A673 (cell line): Measurements from ENCODE around the gene IDI2. TPM values are rescaled to one million over a fixed set of nuclear protein-coding genes. Genes with fewer than 3 reads are reported as not detected.

Experiments
- BruUV-seq: library from RNA; stranded (reverse); fragments of 400-500 nt; replicated peaks from 2 replicates; lab custom pipeline; 2021; lab: Mats Ljungman, UMichigan
- CTCF ChIA-PET: fragments of 300-600 bp; sonication (Branson Sonifier 250); formaldehyde crosslinking; loops from one replicate; lab custom pipeline; 2022; ENCODE audit warnings: antibody characterized with exemption; lab: Charles Lee
- POLR2A ChIA-PET: fragments of 300-600 bp; sonication (Branson Sonifier 250); formaldehyde crosslinking; loops from one replicate; lab custom pipeline; 2022; ENCODE audit warnings: antibody characterized with exemption; ENCODE audit not compliant: low non-redundant PET; lab: Charles Lee
- DNase-seq: peaks from one replicate; pipeline ENCODE4 v3.0.0-alpha.2; 2015; ENCODE audit warnings: low spot score
- H3K27ac ChIP-seq: fragments of 200-600 bp; sonication (generic); 2 replicates; pipeline ENCODE4 v1.5.1; 2016; ENCODE audit warnings: mixed run types, low read depth, mild to moderate bottlenecking, mixed read lengths, antibody characterized with exemption, low read length; ENCODE audit not compliant: poor library complexity, severe bottlenecking
- H3K27me3 ChIP-seq: fragments of 200-600 bp; sonication (generic); replicated peaks from 2 replicates; pipeline ENCODE4 v1.6.1; 2017; ENCODE audit warnings: mixed run types, low read depth, mild to moderate bottlenecking, mixed read lengths, antibody characterized with exemption, low read length; ENCODE audit not compliant: insufficient read depth, poor library complexity
- H3K36me3 ChIP-seq: fragments of 200-600 bp; sonication (generic); 2 replicates; pipeline ENCODE4 v1.6.1; 2016; ENCODE audit warnings: mixed run types, mild to moderate bottlenecking, mixed read lengths, antibody characterized with exemption, low read length; ENCODE audit not compliant: insufficient read depth, poor library complexity, severe bottlenecking
- H3K4me1 ChIP-seq: fragments of 200-600 bp; sonication (generic); 2 replicates; pipeline ENCODE4 v1.6.1; 2017; ENCODE audit warnings: mixed run types, mild to moderate bottlenecking, mixed read lengths, antibody characterized with exemption, low read length; ENCODE audit not compliant: insufficient read depth, poor library complexity, severe bottlenecking
- H3K4me3 ChIP-seq: fragments of 200-600 bp; sonication (generic); 2 replicates; pipeline ENCODE4 v1.5.1; 2016; ENCODE audit warnings: low read depth, mixed run types, mild to moderate bottlenecking, mixed read lengths, low read length; ENCODE audit not compliant: poor library complexity, severe bottlenecking
- H3K9me3 ChIP-seq: fragments of 200-600 bp; sonication (generic); 2 replicates; pipeline ENCODE4 v1.6.1; 2016; ENCODE audit warnings: mixed run types, low read depth, mild to moderate bottlenecking, mixed read lengths, antibody characterized with exemption, low read length; ENCODE audit not compliant: poor library complexity, severe bottlenecking
- EZH2 ChIP-seq: fragments of 200-600 bp; sonication (generic); IDR thresholded peaks from 2 replicates; pipeline ENCODE4 v1.6.1; 2017; ENCODE audit warnings: borderline replicate concordance, low read depth, mild to moderate bottlenecking, mixed read lengths, antibody characterized with exemption, low read length; ENCODE audit not compliant: poor library complexity, severe bottlenecking
- intact Hi-C: fragments of 100-400 bp; cut with micrococcal nuclease; formaldehyde crosslinking; loops from one replicate; pipeline ENCODE4 v1.10.0; 2022; ENCODE audit not compliant: unreplicated experiment
- total RNA-seq: library from RNA; stranded (reverse); gene quantifications from 2 replicates; pipeline ENCODE4 v1.2.3, GENCODE V29; 2021
- TF ChIP-seq, protein P1 (sequence below): fragments of 300-800, 200-600 bp; sonication (generic); conservative IDR thresholded peaks from 2 replicates; pipeline ENCODE4 v1.5.1; 2017; ENCODE audit warnings: low read depth, mild to moderate bottlenecking, antibody characterized with exemption, low read length, moderate library complexity, mixed read lengths

The IDI2 gene
- total RNA-seq, 1 experiment from 2014 or later: not detected

DNA sequence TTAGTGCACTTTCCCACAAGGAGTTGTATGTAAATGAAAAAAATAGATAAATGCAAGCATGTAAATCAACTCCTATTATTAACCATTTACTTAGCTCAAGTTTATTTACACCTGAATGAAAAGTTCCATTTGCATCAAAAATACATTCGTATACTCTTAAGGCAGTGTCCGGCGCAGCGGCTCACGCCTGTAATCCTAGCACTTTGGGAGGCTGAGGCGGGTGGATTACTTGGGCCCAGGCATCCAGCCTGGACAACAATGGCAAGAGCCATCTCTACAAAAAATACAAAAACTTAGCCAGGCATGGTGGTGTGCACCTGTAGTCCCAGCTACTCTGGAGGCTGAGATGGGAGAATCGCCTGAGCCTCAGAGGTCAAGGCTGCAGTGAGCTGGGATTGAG lies 4.2 kb upstream of the IDI2 start:
- no peak overlapping the region for H3K27ac ChIP-seq
- no peak for DNase-seq
- H3K27me3 ChIP-seq: no peaks in the 10 kb centered on the region
- TF ChIP-seq EZH2: no peak
- TF ChIP-seq, protein P1, sequence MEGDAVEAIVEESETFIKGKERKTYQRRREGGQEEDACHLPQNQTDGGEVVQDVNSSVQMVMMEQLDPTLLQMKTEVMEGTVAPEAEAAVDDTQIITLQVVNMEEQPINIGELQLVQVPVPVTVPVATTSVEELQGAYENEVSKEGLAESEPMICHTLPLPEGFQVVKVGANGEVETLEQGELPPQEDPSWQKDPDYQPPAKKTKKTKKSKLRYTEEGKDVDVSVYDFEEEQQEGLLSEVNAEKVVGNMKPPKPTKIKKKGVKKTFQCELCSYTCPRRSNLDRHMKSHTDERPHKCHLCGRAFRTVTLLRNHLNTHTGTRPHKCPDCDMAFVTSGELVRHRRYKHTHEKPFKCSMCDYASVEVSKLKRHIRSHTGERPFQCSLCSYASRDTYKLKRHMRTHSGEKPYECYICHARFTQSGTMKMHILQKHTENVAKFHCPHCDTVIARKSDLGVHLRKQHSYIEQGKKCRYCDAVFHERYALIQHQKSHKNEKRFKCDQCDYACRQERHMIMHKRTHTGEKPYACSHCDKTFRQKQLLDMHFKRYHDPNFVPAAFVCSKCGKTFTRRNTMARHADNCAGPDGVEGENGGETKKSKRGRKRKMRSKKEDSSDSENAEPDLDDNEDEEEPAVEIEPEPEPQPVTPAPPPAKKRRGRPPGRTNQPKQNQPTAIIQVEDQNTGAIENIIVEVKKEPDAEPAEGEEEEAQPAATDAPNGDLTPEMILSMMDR: no peak
- no peaks in the 10 kb centered on the region for H3K36me3 ChIP-seq
- intact Hi-C loops: no loop called here
- no peaks in the 10 kb centered on the region for H3K4me1 ChIP-seq
- no peak overlapping the region for H3K4me3 ChIP-seq
- no TSS peak for BruUV-seq
- ChIA-PET POLR2A (no interaction called here), CTCF (no interaction called here)
- no peaks in the 10 kb centered on the region for H3K9me3 ChIP-seq

DNA sequence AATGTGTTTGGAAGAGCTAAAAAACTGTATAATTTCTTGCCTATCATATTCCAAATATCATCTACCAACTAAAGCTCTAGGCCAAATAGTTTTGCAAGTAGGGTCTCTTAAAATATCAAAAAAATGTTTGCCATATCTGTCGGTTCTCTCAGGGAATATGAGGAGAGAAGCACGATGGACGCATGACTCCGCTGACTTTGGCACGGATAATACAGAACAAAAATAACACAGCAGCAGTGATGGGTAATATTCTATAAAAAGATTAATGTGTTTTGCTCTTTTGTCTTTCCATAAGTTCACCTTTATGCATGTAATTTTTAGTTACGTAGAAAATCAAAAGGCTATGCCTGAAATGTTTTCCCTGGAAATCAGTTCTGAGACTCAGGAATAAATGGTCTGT lies 919 bp upstream of the IDI2 start:
- no peak for DNase-seq

DNA sequence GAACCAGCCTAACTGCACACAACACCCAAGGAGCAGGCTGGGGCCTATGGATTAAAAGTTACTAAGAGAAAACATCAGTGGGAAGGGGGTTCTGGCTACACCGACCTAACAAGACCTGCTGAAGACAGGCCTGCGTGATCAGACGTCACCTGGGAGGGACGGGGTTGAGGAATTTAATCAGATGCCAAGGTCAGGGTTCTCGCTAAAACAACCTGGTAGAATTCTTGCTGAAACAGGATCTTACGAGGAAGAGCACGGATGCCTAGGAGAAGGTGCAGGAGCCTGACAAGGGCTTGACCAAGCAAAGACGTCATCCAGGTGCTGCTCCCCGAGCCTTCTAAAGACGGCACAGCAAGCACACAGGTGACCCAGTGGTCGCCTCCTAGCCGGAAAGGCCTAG lies 1.6 kb downstream of the IDI2 start:
- H3K27me3 ChIP-seq: no peaks in the 10 kb centered on the region
- DNase-seq: no peak
- no peak overlapping the region for H3K27ac ChIP-seq
- no peaks in the 10 kb centered on the region for H3K4me1 ChIP-seq
- intact Hi-C loops: no loop called here
- TF ChIP-seq, protein P1: no peak
- TF ChIP-seq EZH2: no peak
- POLR2A ChIA-PET: no interaction called here
- H3K36me3 ChIP-seq: peaks cover 7% of the 10 kb centered on the region
- no peaks in the 10 kb centered on the region for H3K9me3 ChIP-seq
- H3K4me3 ChIP-seq: no peak overlapping the region
- no TSS peak for BruUV-seq
- CTCF ChIA-PET: no interaction called here

More for the DNA sequence above, 919 bp upstream of the IDI2 start:
- Histone ChIP-seq H3K4me3 (no peak overlapping the region), H3K4me1 (no peaks in the 10 kb centered on the region), H3K27ac (no peak overlapping the region), H3K27me3 (no peaks in the 10 kb centered on the region), H3K9me3 (no peaks in the 10 kb centered on the region), H3K36me3 (no peaks in the 10 kb centered on the region)
- CTCF ChIA-PET: no interaction called here
- TF ChIP-seq, protein P1: no peak
- TF ChIP-seq EZH2: no peak
- no TSS peak for BruUV-seq
- intact Hi-C loops: no loop called here
- POLR2A ChIA-PET: no interaction called here
